H1 (cell line): ENCODE measurements around the gene TNFSF11. TPM values are rescaled to one million over a fixed set of nuclear protein-coding genes. Genes with fewer than 3 reads are reported as not detected.

ENCODE experiments used
- ATF2 ChIP-seq: IDR thresholded peaks from 2 replicates; pipeline ENCODE4 v1.6.1; 2012; ENCODE audit warnings: low read length, inconsistent platforms
- CBX5 ChIP-seq: fragments of 300-800, 300-1000 bp; sonication (generic); IDR thresholded peaks from 2 replicates; pipeline ENCODE4 v1.7.1; 2016; ENCODE audit warnings: antibody characterized with exemption, low read length, low read depth
- CTCF ChIP-seq, 3 experiments: IDR thresholded peaks; 1 replicate in 2 of 3; 2 replicates in 1 of 3; pipeline versions ENCODE4 v1.5.1 to v1.6.1; 2011; ENCODE audit warnings: low read length in 3 of 3, mild to moderate bottlenecking in 3 of 3, inconsistent platforms in 2 of 3, low read depth in 1 of 3, moderate library complexity in 1 of 3; ENCODE audit not compliant: insufficient read depth in 1 of 3; ENCODE audit errors: control extremely low read depth in 1 of 3
- KDM4A ChIP-seq: IDR thresholded peaks from one replicate; pipeline ENCODE4 v1.7.1; 2012; ENCODE audit warnings: low read depth, mild to moderate bottlenecking, moderate library complexity, low read length, inconsistent platforms; ENCODE audit not compliant: severe bottlenecking
- polyA plus RNA-seq, 7 experiments: library from polyadenylated mRNA; depleted of rRNA in 3 of 7; stranded (reverse) in 5 of 7; unstranded in 2 of 7; fragments of >200 nt in 5 of 7; fragments of 200-250 nt in 2 of 7; gene quantifications; 1 replicate in 5 of 7; 2 replicates in 1 of 7; 4 replicates in 1 of 7; pipeline versions ENCODE4 v1.2.1 to v1.2.3, GENCODE V29; 2011 to 2013; ENCODE audit warnings: missing spikeins in 2 of 7, mixed read lengths in 2 of 7
- total RNA-seq: library from RNA; stranded (reverse); fragmentation: NEBNext Ultra II Directional; extraction: Animal tissue kit (Norgen Biotek cat#: 25700); gene quantifications from 2 replicates; pipeline ENCODE4 v1.2.1, GENCODE V29; 2021

Gene TNFSF11
- total and polyA plus RNA-seq, 2 of the 8 experiments (the other 6 are each of a cell fraction or from before 2014, with no cell fraction given), result 9.3 to 12.0 TPM

GRCh38 chr13:42561752-42562467 is 12.0 kb upstream of the TNFSF11 start (continued):
- TF ChIP-seq CTCF (IDR thresholded peaks at IDR 0.05; ENCODE audit: control extremely low read depth in 1 of 3, insufficient read depth in 1 of 3, low read depth in 1 of 3, low read length in 3 of 3) (no peak), ATF2 (no peak), KDM4A (no peak), CBX5 (no peak)
